KMS-11 (cell line): ENCODE measurements around the gene TTC19.

Experiments used
- H2AFZ ChIP-seq: fragments of 200-600 bp; sonication (generic); 2 replicates; pipeline ENCODE4 v1.6.1; 2016; ENCODE audit warnings: antibody characterized with exemption, mixed run types, low read depth
- H3K27ac ChIP-seq: fragments of 200-600 bp; sonication (generic); 2 replicates; pipeline ENCODE4 v1.6.1; 2016; ENCODE audit warnings: mild to moderate bottlenecking, mixed run types
- H3K27me3 ChIP-seq: fragments of 200-600 bp; sonication (generic); 2 replicates; pipeline ENCODE4 v1.6.1; 2017; ENCODE audit warnings: mild to moderate bottlenecking, low read depth, mixed run types, moderate library complexity; ENCODE audit not compliant: insufficient read depth
- H3K36me3 ChIP-seq: fragments of 200-600 bp; sonication (generic); 2 replicates; pipeline ENCODE4 v1.6.1; 2017; ENCODE audit warnings: mild to moderate bottlenecking, mixed run types; ENCODE audit not compliant: insufficient read depth
- H3K4me1 ChIP-seq: fragments of 200-600 bp; sonication (generic); 2 replicates; pipeline ENCODE4 v1.6.1; 2016; ENCODE audit warnings: mild to moderate bottlenecking, low read depth, mixed run types; ENCODE audit not compliant: poor library complexity, severe bottlenecking
- H3K4me2 ChIP-seq: fragments of 200-600 bp; sonication (generic); 2 replicates; pipeline ENCODE4 v1.7.0; 2016; ENCODE audit warnings: mild to moderate bottlenecking, mixed run types
- H3K4me3 ChIP-seq: fragments of 200-600 bp; sonication (generic); IDR thresholded peaks from 2 replicates; pipeline ENCODE4 v1.6.1; 2017; ENCODE audit warnings: low read depth, low read length, mixed read lengths; ENCODE audit not compliant: insufficient read depth
- H3K79me2 ChIP-seq: fragments of 200-600 bp; sonication (generic); 2 replicates; pipeline ENCODE4 v1.6.1; 2016; ENCODE audit warnings: low read depth, mixed run types; ENCODE audit not compliant: insufficient read depth
- H3K9ac ChIP-seq: fragments of 200-600 bp; sonication (generic); 2 replicates; pipeline ENCODE4 v1.6.1; 2016; ENCODE audit warnings: mild to moderate bottlenecking, mixed run types
- H4K20me1 ChIP-seq: fragments of 200-600 bp; sonication (generic); 2 replicates; pipeline ENCODE4 v1.6.1; 2016; ENCODE audit warnings: mild to moderate bottlenecking, mixed run types; ENCODE audit not compliant: insufficient read depth
- CTCF ChIP-seq: fragments of 200-600 bp; sonication (generic); conservative IDR thresholded peaks from 2 replicates; pipeline ENCODE4 v1.6.1; 2017; ENCODE audit warnings: low read depth, mild to moderate bottlenecking, antibody characterized with exemption, low read length, moderate library complexity, mixed read lengths

Gene TTC19

GRCh38 chr17:16001226-16001897 lies 1.7 kb downstream of the TTC19 start:
- no peak for TF ChIP-seq CTCF
- Histone ChIP-seq H3K27ac (no peak overlapping the region), H3K79me2 (no peaks in the 10 kb centered on the region), H3K9ac (no peak overlapping the region), H3K4me2 (0 out of 2 replicates have a peak overlapping the region, but pooled peaks have one; percentile 13), H3K27me3 (no peaks in the 10 kb centered on the region), H2AFZ (no peak overlapping the region), H3K36me3 (no peaks in the 10 kb centered on the region), H3K4me1 (no peaks in the 10 kb centered on the region), H3K4me3 (no peak overlapping the region), H4K20me1 (no peaks in the 10 kb centered on the region)

GRCh38 chr17:16002708-16003260 lies 3.2 kb downstream of the TTC19 start:
- no peaks in the 10 kb centered on the region for H4K20me1 ChIP-seq
- TF ChIP-seq CTCF, result no peak
- no peak overlapping the region for H3K9ac ChIP-seq
- H3K27ac ChIP-seq, result no peak overlapping the region
- no peak overlapping the region for H3K4me3 ChIP-seq
- H3K4me1 ChIP-seq, result no peaks in the 10 kb centered on the region
- H2AFZ ChIP-seq, result no peak overlapping the region
- no peaks in the 10 kb centered on the region for H3K27me3 ChIP-seq
- H3K4me2 ChIP-seq, result no peak overlapping the region
- no peaks in the 10 kb centered on the region for H3K36me3 ChIP-seq
- no peaks in the 10 kb centered on the region for H3K79me2 ChIP-seq

- H3K4me3 ChIP-seq, result no peak overlapping the region
- TF ChIP-seq CTCF, result no peak
- no peak overlapping the region for H3K27ac ChIP-seq
- H3K79me2 ChIP-seq, result no peaks in the 10 kb centered on the region
- no peak overlapping the region for H3K9ac ChIP-seq
- no peak overlapping the region for H2AFZ ChIP-seq
- no peaks in the 10 kb centered on the region for H4K20me1 ChIP-seq
- no peaks in the 10 kb centered on the region for H3K36me3 ChIP-seq
- H3K4me1 ChIP-seq, result no peaks in the 10 kb centered on the region
- H3K27me3 ChIP-seq, result no peaks in the 10 kb centered on the region
- H3K4me2 ChIP-seq, result no peak overlapping the region
Measured at GRCh38 chr17:16003841-16004240, 4.2 kb downstream of the TTC19 start.

- H3K27ac ChIP-seq, result no peak overlapping the region
- H3K36me3 ChIP-seq, result no peaks in the 10 kb centered on the region
- no peak overlapping the region for H2AFZ ChIP-seq
- no peaks in the 10 kb centered on the region for H3K79me2 ChIP-seq
- no peaks in the 10 kb centered on the region for H3K4me1 ChIP-seq
- H4K20me1 ChIP-seq, result no peaks in the 10 kb centered on the region
- H3K27me3 ChIP-seq, result no peaks in the 10 kb centered on the region
- H3K4me3 ChIP-seq, result no peak overlapping the region
- no peak for TF ChIP-seq CTCF
- H3K9ac ChIP-seq, result no peak overlapping the region
- H3K4me2 ChIP-seq, result no peak overlapping the region
Measured at GRCh38 chr17:16005636-16006035, 6.0 kb downstream of the TTC19 start.
